ENCODE results near the gene PCSK5. TPM values are rescaled to one million over a fixed set of nuclear protein-coding genes. Genes with fewer than 3 reads are reported as not detected.

Gene PCSK5
- total RNA-seq, 1 donor from 2014 or later, result 3.4 TPM

GRCh38 chr9:76090909-76091308, 200.4 kb downstream of the PCSK5 start:
- DNase-seq (no peak), ATAC-seq (ENCODE audit: poor library complexity) (no peak)
- intact Hi-C loops (cut with DNase I), result no loop called here

DNA sequence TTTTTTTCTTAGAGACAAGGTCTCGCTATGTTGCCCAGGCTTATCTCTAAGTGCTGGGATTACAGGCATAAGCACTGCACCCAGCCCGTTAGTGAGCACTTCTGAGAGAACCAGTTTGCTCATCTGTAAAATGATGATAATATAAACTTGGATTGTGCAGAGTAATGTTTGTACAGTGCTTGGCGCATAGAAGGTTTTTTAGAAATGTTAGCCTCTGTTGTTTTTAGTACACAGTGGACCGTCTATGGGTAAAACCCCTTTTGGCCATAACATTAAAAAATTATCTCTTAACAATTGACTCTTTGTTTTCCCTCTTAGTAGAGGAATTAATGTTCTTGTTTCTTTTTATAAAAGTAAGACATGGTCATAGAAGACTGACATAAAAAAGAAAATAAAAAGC, 202.1 kb downstream of the PCSK5 start:
- DNase-seq (no peak), ATAC-seq (ENCODE audit: poor library complexity) (no peak)
- intact Hi-C loops (cut with DNase I), result no loop called here

- DNase-seq (no peak), ATAC-seq (ENCODE audit: poor library complexity) (no peak)
- intact Hi-C loops (cut with DNase I), result no loop called here
Observed at GRCh38 chr9:76095585-76095984, 205.1 kb downstream of the PCSK5 start.

GRCh38 chr9:76099516-76099915, 209.0 kb downstream of the PCSK5 start:
- intact Hi-C loops (cut with DNase I), result no loop called here
- DNase-seq, result no peak
- no peak for ATAC-seq (ENCODE audit: poor library complexity)

DNA sequence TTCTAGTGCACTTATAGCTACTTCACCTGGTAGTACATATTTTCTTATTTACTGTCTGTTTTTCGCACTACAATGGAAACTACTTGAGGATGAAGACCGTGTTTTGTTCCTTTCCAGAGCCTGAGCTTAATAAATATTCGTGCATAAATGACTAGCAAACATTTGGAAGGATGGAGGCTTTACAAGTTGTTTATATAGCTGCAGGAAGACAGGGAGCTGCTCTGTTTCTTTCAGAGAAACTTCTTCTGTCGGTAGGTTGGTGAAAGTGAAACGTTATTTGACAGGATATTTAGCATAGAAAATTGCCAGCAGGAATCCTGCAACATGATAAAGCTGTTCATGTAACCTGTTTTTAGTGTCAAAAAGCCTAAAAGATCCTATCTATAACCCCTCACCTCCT, 210.6 kb downstream of the PCSK5 start:
- no peak for ATAC-seq (ENCODE audit: poor library complexity)
- no peak for DNase-seq
- intact Hi-C loops (cut with DNase I), result no loop called here

DNA sequence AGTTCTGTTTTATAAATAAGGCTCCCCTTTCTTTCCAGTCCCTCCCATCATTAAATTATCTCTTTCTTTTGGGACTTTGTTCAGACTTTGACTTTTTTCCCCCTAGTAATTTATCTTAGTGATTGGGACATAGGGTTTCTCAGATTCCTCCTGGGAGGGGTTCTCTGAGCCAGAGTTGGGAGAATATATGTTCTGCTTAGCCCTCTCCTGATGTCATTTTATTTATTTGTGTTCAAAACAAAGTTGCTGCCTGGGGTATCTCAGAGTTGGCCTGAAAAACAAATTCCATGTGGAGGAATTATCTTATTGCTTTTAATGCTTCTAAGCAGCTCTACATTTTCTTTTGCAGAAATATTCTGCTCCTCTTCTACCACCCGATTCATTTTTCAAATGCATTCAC, 211.0 kb downstream of the PCSK5 start:
- no peak for ATAC-seq (ENCODE audit: poor library complexity)
- intact Hi-C loops (cut with DNase I), result no loop called here
- no peak for DNase-seq

GRCh38 chr9:76101947-76102346, 211.5 kb downstream of the PCSK5 start:
- no peak for DNase-seq
- intact Hi-C loops (cut with DNase I), result no loop called here
- no peak for ATAC-seq (ENCODE audit: poor library complexity)

GRCh38 chr9:76103531-76104315, 213.2 kb downstream of the PCSK5 start:
- intact Hi-C loops (cut with DNase I), result no loop called here
- DNase-seq (no peak), ATAC-seq (ENCODE audit: poor library complexity) (no peak)

GRCh38 chr9:76107482-76107881, 217.0 kb downstream of the PCSK5 start:
- ATAC-seq (ENCODE audit: poor library complexity) (peak; percentile 80), DNase-seq (no peak)
- intact Hi-C loops (cut with DNase I), result no loop called here

DNA sequence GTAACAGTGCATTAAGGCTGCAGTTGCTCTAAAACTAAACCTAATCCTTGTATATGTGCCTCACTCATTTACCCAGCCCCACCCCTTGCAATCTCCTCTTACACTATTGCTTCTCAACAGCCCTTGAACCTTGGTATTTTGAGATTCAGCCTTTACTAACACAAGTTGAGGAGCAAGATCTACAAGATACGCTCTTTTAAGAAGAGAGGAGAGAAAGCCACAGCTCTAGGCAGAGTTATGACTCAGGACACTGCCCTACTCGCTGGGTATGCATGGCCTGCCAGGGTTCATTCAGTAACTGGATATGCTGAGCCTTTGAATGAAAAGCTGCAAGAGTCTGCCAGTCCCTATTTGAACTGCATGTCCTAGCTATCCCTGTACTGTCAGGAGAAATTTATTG, 219.5 kb downstream of the PCSK5 start:
- DNase-seq (no peak), ATAC-seq (ENCODE audit: poor library complexity) (no peak)
- intact Hi-C loops (cut with DNase I), result no loop called here

GRCh38 chr9:76112151-76112550, 221.7 kb downstream of the PCSK5 start:
- intact Hi-C loops (cut with DNase I), result no loop called here
- no peak for DNase-seq
- ATAC-seq (ENCODE audit: poor library complexity), result no peak

DNA sequence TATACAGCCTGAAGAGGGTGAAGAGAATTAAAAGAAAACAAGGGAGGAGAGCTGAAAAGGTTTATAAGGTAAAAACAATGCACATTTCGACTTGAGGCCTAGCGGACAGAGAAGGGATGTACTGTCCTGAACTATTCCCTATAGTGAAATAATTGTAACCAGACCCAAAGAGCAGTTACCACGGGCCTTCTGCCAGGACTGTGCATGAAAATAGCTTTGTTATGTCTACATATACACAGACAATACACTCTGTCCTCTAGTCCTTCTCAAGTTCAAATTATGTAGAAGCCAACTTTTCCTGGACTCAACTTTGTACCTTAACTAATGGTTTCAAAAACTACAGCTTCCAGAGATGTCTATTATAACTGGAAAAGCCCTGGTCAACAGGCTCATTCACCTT, 223.7 kb downstream of the PCSK5 start:
- intact Hi-C loops (cut with DNase I), result no loop called here
- DNase-seq (no peak), ATAC-seq (ENCODE audit: poor library complexity) (no peak)

DNA sequence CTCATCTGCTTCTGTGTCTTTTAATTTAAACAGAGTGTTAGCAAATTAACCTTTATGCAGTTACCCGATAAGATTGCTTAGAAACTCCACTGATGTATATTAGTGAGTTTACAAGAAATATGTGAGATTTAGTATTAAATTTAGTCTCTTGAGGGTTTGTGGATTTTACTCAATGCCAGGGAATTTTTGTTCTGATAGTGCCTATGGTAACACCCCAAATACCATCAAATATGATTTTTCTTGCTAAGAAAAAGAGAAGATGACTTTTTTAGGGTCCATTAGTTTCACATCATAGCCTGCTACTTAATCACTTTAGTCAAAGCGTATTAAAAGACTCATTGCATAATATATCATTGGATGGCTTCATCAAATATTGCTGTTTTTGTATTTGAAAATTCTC, 224.9 kb downstream of the PCSK5 start:
- ATAC-seq (ENCODE audit: poor library complexity) (no peak), DNase-seq (no peak)
- intact Hi-C loops (cut with DNase I), result no loop called here

GRCh38 chr9:76115982-76116646, 225.6 kb downstream of the PCSK5 start:
- ATAC-seq (ENCODE audit: poor library complexity) (no peak), DNase-seq (no peak)
- intact Hi-C loops (cut with DNase I), result no loop called here

DNA sequence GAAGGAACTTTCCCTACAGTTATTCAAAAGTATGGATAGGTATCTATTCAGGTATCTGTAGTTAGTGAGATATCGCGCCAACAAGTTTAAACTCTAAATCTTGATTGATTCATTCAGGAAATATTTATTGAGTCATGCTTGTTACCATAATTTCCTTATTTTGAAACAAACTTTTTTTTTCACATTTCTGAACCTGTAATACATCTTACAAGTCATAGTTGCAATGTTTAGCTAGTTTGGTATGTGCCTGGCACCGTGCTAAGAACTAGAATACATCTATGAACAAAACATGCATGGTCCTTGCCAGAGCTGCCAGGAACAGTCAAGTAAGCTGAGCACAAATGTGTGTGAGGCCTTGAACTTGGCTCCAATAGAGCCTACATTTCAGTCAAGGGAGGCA, 226.4 kb downstream of the PCSK5 start:
- ATAC-seq (ENCODE audit: poor library complexity) (no peak), DNase-seq (no peak)
- intact Hi-C loops (cut with DNase I), result no loop called here

DNA sequence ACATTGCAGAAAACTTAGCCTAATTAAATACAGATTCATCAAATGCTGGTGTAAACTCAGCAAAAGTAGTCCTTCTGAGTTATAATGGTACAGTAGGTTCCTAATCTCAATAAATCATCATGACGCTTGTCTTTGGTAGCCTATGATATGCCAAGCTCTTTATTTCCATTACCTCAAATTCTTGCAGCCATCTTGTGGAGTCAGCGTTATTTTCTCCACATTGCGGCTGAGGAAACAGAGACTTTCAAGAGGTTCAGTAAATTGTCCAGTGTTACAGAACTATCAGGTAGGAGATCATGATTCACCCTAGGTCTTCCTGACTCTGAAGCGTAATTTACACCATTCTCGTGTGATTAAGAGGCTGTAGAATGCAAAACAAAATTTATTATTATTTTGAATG, 237.2 kb downstream of the PCSK5 start:
- DNase-seq (no peak), ATAC-seq (ENCODE audit: poor library complexity) (no peak)
- intact Hi-C loops (cut with DNase I), result no loop called here

DNA sequence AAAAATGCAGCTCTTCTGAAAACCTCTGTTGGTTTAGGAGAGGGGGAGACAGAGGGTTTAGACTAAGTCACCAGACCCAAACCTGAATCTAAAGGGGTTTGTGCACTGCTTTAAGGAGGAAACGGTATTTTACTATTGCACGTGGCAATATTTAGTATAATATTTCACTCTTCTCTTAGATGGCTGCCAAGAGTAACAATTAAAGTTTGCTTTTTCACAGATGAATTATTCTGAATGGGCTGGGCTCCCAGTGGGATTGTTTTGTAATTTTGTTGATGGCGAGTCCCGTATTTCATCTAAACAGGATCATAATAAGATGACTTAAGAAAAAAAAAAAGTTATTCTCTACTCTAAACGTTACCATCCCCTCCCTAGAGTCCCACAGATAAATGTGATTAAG, 245.4 kb downstream of the PCSK5 start:
- ATAC-seq (ENCODE audit: poor library complexity) (no peak), DNase-seq (no peak)
- intact Hi-C loops (cut with DNase I), result no loop called here

- ATAC-seq (ENCODE audit: poor library complexity) (peak; percentile 36), DNase-seq (no peak)
- intact Hi-C loops (cut with DNase I), result no loop called here
Observed at GRCh38 chr9:76136986-76137385, 246.5 kb downstream of the PCSK5 start.

GRCh38 chr9:76137931-76138330, 247.5 kb downstream of the PCSK5 start:
- ATAC-seq (ENCODE audit: poor library complexity) (no peak), DNase-seq (no peak)
- intact Hi-C loops (cut with DNase I), result no loop called here

GRCh38 chr9:76138360-76138759, 247.9 kb downstream of the PCSK5 start:
- intact Hi-C loops (cut with DNase I), result no loop called here
- ATAC-seq (ENCODE audit: poor library complexity) (no peak), DNase-seq (no peak)

DNA sequence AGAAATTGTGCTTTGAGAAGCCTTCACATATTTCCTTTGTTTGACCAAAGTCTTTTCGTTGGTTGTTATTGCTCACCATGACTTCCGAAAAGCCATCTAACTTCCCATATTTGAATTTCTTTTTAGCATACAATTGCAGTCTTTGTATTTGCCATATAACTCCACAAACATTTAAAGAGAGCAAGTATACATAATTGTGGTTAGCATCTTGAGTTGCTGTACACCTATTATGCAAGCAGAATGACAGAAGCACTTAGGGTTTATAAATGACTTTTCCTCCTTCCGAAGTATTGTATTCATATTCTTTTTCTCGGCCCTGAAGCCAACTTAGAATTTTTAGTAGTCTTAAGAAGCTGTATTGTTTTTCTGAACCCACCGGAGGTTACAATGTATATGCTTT, 253.4 kb downstream of the PCSK5 start:
- intact Hi-C loops (cut with DNase I), result no loop called here
- no peak for DNase-seq
- no peak for ATAC-seq (ENCODE audit: poor library complexity)

Measured in Right ventricle myocardium superior (tissue), 1 donor.